Pancreas (tissue), 10 donors: ENCODE results near the gene CARS1. TPM values are rescaled to one million over a fixed set of nuclear protein-coding genes. Genes with fewer than 3 reads are reported as not detected.

Experiments
- ATAC-seq, 4 donors: fragments of 200-7000 bp; cut with Tn5 transposase; one replicate each; pipeline versions ENCODE4 v1.8.0 to v1.9.1; 2020; ENCODE audit warnings: mild to moderate bottlenecking in 4 of 4, moderate library complexity in 4 of 4
- DNase-seq, 6 donors: peaks; one replicate each; pipeline ENCODE4 v3.0.0-alpha.2; 2020
- FAIRE-seq: peaks from 2 replicates; lab custom pipeline; 2012; peaks lifted over from hg19 to GRCh38; lab: Jason Lieb, UNC
- H3K27ac ChIP-seq, 4 donors: fragments of 200-600 bp; sonication (generic); 1 replicate in 3 of 4; 2 replicates in 1 of 4; pipeline versions ENCODE4 v1.5.0 to v1.8.0; 2020
- H3K27me3 ChIP-seq, 4 donors: fragments of 200-600 bp; one replicate each; pipeline ENCODE4 v1.8.0; 2021
- H3K36me3 ChIP-seq, 3 donors: fragments of 200-600 bp; sonication (generic) in 1 of 3; one replicate each; pipeline versions ENCODE4 v1.5.0 to v1.8.0; 2020 to 2021
- H3K4me1 ChIP-seq, 3 donors: fragments of 200-600 bp; one replicate each; pipeline ENCODE4 v1.8.0; 2021
- H3K4me3 ChIP-seq, 4 donors: fragments of 200-600 bp; sonication (generic) in 2 of 4; one replicate each; pipeline versions ENCODE4 v1.5.0 to v1.8.0; 2020 to 2021
- H3K9me3 ChIP-seq, 4 donors: fragments of 200-600 bp; one replicate each; pipeline ENCODE4 v1.8.0; 2021
- CTCF ChIP-seq, 4 donors: fragments of 200-600 bp; sonication (generic) in 3 of 4; IDR thresholded peaks; one replicate each; pipeline versions ENCODE4 v1.5.0 to v1.8.0; 2021; ENCODE audit warnings: antibody characterized with exemption in 4 of 4
- WGBS, 2 donors: extraction: QIAGEN DNeasy Blood & Tissue Kit; methylation state at CpG; one replicate each; pipeline ENCODE4 v1.1.7; 2013; 5-methylcytosine and 5-hydroxymethylcytosine counted together
- intact Hi-C, 3 donors: fragments of 100-400 bp; cut with DNase I; formaldehyde crosslinking; loops; one replicate each; pipeline versions ENCODE4 v1.11.1 to v1.14.2; 2022
- polyA plus RNA-seq, 2 donors: library from polyadenylated mRNA; stranded (reverse); fragments of 200-250 nt; gene quantifications; one replicate each; pipeline ENCODE4 v1.2.3, GENCODE V29; 2013
- total RNA-seq, 6 donors: library from RNA; stranded (reverse); fragmentation: NEBNext Ultra II Directional in 4 of 6; extraction: Animal tissue kit (Norgen Biotek cat#: 25700) in 4 of 6; gene quantifications; one replicate each; pipeline versions ENCODE4 v1.2.1 to v1.2.4, GENCODE V29; 2021 to 2023
- donor health status: healthy with polysubstance abuse.
- donor health status: DM: no; HTN: no; CAD: no; lungs with moderate emphysema.
- donor health status: DM: no; HTN: no; CAD: no.
- donor health status: control.
- donor health status: control.
- donor health status: Bipolar disorder and iron deficiency.
- donor health status: DM: yes; HTN: yes; CAD: no.
- donor health status: DM: no; HTN: no; CAD: no.
- donor health status: DM: no; HTN: no; CAD: no.
- donor health status: DM: yes; HTN: yes; CAD: no.

CARS1 gene
- total and polyA plus RNA-seq, 8 donors, result 14.8 to 65.0 (median 19.8) TPM

- H3K4me3 ChIP-seq, result no peak overlapping the region
- FAIRE-seq, result no peak
- 77 to 86% methylated on average over 11 of the region's 11 CpGs for WGBS, 2 donors
- H3K36me3 ChIP-seq, result no peaks in the 10 kb centered on the region
- peaks cover 0 to 23% (median 9%) of the 10 kb centered on the region in 3 donors for H3K4me1 ChIP-seq
- no peak overlapping the region for H3K27ac ChIP-seq
- ATAC-seq, result no peak
- intact Hi-C loops, result no loop called here
- H3K27me3 ChIP-seq, result no peaks in the 10 kb centered on the region
- peak in 1 of 6 donors; percentile 29 for DNase-seq
- no peaks in the 10 kb centered on the region for H3K9me3 ChIP-seq
- TF ChIP-seq CTCF (IDR thresholded peaks at IDR 0.05), result no peak
Measured at GRCh38 chr11:3052567-3052966, 4.7 kb downstream of the CARS1 start.

GRCh38 chr11:3052109-3052479 is 5.1 kb downstream of the CARS1 start:
- Histone ChIP-seq H3K27ac (no peak overlapping the region), H3K4me3 (no peak overlapping the region), H3K9me3 (no peaks in the 10 kb centered on the region), H3K4me1 (peaks cover 0 to 23% (median 9%) of the 10 kb centered on the region in 3 donors), H3K27me3 (no peaks in the 10 kb centered on the region), H3K36me3 (no peaks in the 10 kb centered on the region)
- FAIRE-seq, result no peak
- 69 to 74% methylated on average over 14 of the region's 14 CpGs for WGBS, 2 donors
- intact Hi-C loops, result no loop called here
- DNase-seq, result no peak
- no peak for ATAC-seq
- TF ChIP-seq CTCF (IDR thresholded peaks at IDR 0.05), result no peak

DNA sequence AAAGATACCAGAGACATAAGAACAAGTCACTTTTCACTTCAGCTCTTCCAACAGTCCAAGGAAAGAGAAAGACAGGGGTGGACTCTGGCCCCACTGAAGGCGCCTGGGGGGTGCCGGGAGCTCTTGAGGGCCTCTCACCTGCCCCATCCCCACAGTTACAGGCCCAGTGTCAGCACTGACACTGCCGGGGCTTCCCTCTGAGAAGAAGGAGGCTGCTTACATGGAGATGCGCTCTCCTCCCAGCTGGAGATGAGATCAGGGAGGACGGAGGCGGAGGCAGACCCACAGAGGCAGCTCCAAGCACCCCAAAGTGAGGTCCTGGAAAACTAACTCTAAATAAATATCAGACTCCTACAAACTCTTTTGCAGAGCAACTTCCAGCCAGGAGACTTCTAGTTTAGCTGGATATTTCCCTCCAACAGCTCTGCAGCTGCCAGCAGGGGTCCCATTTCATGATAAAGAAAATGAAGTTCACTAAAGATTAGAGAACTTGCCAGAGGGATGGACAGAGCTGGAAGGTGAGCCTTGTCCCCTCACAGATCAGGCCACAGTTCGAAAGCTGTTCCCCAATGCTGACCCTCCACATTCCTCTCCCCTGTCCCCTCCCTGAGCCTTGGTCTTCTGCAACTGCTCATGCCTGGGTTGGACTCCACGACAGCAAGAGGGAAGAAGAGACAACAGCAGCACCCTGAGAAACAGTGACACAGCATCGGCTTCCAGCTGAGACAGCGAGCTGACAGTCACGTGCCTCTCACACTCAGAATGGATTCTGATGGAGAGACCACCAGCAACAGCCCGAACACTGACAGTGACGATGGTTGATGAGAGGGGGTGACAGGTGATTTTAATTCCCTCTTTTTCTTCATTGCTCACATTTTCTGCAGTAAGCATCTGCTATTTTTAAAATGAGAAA is 5.8 kb downstream of the CARS1 start:
- Histone ChIP-seq H3K27ac (no peak overlapping the region), H3K36me3 (no peaks in the 10 kb centered on the region), H3K4me1 (peaks cover 0 to 23% (median 9%) of the 10 kb centered on the region in 3 donors), H3K27me3 (no peaks in the 10 kb centered on the region), H3K4me3 (no peak overlapping the region), H3K9me3 (no peaks in the 10 kb centered on the region)
- ATAC-seq (no peak), FAIRE-seq (no peak), DNase-seq (no peak)
- no peak for TF ChIP-seq CTCF (IDR thresholded peaks at IDR 0.05)
- WGBS, 2 donors, result 81 to 86% methylated on average over 13 of the region's 13 CpGs
- intact Hi-C loops, result no loop called here

- Histone ChIP-seq H3K4me1 (peaks cover 0 to 17% (median 9%) of the 10 kb centered on the region in 3 donors), H3K27me3 (no peaks in the 10 kb centered on the region), H3K4me3 (no peak overlapping the region), H3K36me3 (peaks cover 0 to 3% (median 0%) of the 10 kb centered on the region in 3 donors), H3K27ac (no peak overlapping the region), H3K9me3 (no peaks in the 10 kb centered on the region)
- no peak for ATAC-seq
- 83 to 89% methylated on average over 18 of the region's 18 CpGs for WGBS, 2 donors
- FAIRE-seq, result no peak
- DNase-seq, result peak in 1 of 6 donors; percentile 51
- no peak for TF ChIP-seq CTCF (IDR thresholded peaks at IDR 0.05)
- intact Hi-C loops, result no loop called here
Measured at GRCh38 chr11:3050386-3051195, 6.6 kb downstream of the CARS1 start.
